ENCODE measurements around the gene GPR137. TPM values are rescaled to one million over a fixed set of nuclear protein-coding genes. Genes with fewer than 3 reads are reported as not detected.

The GPR137 gene
- polyA plus RNA-seq, 2 of the 4 experiments (the other 2 are of a cell fraction) = 11.0 to 37.4 TPM

DNA sequence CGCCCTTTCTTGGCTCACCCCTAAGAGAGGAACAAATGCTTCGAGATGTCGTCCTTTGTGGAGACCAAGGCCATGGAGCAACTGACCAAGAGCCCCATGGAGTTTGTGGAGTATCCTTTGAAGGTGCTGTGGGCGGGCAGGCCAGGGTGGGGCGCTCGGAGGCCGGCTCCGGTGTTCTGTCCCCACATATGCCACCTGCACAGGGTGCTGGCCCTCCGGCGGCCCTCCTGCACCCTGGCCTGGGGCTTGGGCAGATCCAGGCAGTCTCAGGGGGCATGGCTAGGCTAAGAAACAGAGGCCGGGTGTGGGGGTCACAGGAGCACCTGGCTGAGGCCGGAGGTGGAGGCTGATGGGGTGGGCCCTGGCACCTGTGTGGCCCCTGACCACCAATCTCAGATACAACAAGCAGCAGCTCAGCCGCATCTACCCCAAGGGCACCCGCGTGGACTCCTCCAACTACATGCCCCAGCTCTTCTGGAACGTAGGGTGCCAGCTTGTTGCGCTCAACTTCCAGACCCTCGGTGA lies 24.0 kb upstream of the GPR137 start:
- FAIRE-seq = no peak
- POLR2A ChIA-PET = no interaction called here

DNA sequence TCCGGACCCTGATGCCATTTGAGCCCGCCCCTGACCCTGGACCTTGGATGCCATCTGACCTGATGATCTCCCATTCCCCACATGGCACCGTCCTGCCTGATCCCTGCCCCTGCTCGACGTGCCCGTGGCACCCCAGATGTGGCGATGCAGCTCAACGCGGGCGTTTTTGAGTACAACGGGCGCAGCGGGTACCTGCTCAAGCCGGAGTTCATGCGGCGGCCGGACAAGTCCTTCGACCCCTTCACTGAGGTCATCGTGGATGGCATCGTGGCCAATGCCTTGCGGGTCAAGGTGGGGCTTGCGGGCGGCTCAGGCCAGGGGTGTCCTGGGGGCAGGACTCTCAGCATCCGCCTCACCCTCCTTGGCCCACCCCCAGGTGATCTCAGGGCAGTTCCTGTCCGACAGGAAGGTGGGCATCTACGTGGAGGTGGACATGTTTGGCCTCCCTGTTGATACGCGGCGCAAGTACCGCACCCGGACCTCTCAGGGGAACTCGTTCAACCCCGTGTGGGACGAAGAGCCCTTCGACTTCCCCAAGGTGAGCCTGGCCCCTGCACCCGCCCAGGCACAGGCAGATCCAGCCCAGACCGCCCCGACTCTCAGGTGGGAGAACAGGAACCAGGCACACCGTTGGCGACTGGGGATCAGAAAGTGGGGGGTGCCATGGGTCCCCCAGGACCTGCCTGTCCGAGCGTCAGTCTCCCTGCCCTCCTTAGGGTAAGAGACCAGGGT lies 23.2 kb upstream of the GPR137 start:
- DNase-seq (ENCODE audit: low read depth in 1 of 2, low spot score in 1 of 2) = no peak
- Histone ChIP-seq H3K4me3 (no peak overlapping the region), H3K9me3 (no peaks in the 10 kb centered on the region), H3K27ac (no peak overlapping the region), H3K4me2 (no peak overlapping the region), H3K4me1 (no peaks in the 10 kb centered on the region)
- ATAC-seq = no peak
- TF ChIP-seq FOXS1 (CRISPR knock-in tag; IDR thresholded peaks at IDR 0.05) (no peak), CBX2 (IDR thresholded peaks at IDR 0.05; ENCODE audit: borderline replicate concordance, low read depth) (no peak), RNF2 (IDR thresholded peaks at IDR 0.05; ENCODE audit: borderline replicate concordance, low read depth) (no peak), HOXB5 (CRISPR knock-in tag; IDR thresholded peaks at IDR 0.05) (no peak), GATA3 (IDR thresholded peaks at IDR 0.05; ENCODE audit: borderline replicate concordance) (no peak), ZFP36 (IDR thresholded peaks at IDR 0.05; ENCODE audit: borderline replicate concordance, partially characterized antibody) (no peak), BHLHE40 (IDR thresholded peaks at IDR 0.05; ENCODE audit: low read depth, low read length) (no peak), HOXA7 (CRISPR knock-in tag; IDR thresholded peaks at IDR 0.05) (no peak)
- TF ChIP-seq, protein P1, sequence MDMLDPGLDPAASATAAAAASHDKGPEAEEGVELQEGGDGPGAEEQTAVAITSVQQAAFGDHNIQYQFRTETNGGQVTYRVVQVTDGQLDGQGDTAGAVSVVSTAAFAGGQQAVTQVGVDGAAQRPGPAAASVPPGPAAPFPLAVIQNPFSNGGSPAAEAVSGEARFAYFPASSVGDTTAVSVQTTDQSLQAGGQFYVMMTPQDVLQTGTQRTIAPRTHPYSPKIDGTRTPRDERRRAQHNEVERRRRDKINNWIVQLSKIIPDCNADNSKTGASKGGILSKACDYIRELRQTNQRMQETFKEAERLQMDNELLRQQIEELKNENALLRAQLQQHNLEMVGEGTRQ (IDR thresholded peaks at IDR 0.05) = no peak
- TF ChIP-seq, protein P2, sequence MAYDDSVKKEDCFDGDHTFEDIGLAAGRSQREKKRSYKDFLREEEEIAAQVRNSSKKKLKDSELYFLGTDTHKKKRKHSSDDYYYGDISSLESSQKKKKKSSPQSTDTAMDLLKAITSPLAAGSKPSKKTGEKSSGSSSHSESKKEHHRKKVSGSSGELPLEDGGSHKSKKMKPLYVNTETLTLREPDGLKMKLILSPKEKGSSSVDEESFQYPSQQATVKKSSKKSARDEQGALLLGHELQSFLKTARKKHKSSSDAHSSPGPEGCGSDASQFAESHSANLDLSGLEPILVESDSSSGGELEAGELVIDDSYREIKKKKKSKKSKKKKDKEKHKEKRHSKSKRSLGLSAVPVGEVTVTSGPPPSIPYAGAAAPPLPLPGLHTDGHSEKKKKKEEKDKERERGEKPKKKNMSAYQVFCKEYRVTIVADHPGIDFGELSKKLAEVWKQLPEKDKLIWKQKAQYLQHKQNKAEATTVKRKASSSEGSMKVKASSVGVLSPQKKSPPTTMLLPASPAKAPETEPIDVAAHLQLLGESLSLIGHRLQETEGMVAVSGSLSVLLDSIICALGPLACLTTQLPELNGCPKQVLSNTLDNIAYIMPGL (CRISPR knock-in tag; IDR thresholded peaks at IDR 0.05; ENCODE audit: borderline replicate concordance) = no peak
- TF ChIP-seq, protein P3, sequence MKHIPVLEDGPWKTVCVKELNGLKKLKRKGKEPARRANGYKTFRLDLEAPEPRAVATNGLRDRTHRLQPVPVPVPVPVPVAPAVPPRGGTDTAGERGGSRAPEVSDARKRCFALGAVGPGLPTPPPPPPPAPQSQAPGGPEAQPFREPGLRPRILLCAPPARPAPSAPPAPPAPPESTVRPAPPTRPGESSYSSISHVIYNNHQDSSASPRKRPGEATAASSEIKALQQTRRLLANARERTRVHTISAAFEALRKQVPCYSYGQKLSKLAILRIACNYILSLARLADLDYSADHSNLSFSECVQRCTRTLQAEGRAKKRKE (CRISPR knock-in tag; IDR thresholded peaks at IDR 0.05; ENCODE audit: low read depth) = no peak
- CTCF ChIA-PET = interaction anchor here (0.9 to 16.0 kb wide), 5 partner anchors 9 to 57 kb away, joined by 3 to 220 read pairs (median 4); partner anchors contain the start of genes CATSPERZ, ESRRA, PLCB3 and PPP1R14B
- WGBS (ENCODE audit: missing lambda C conversion rate) = 94% methylated on average over 32 of the region's 42 CpGs
- POLR2A ChIA-PET = interaction anchor here (1.7 kb wide), 1 partner anchor 42 kb away, joined by 6 read pairs; no protein-coding TSS in a partner anchor
- FAIRE-seq = no peak

More for the DNA sequence above, 24.0 kb upstream of the GPR137 start:
- H3K4me2 ChIP-seq = no peak overlapping the region
- no peaks in the 10 kb centered on the region for H3K9me3 ChIP-seq
- WGBS (ENCODE audit: missing lambda C conversion rate) = 93% methylated on average over 13 of the region's 18 CpGs
- peaks cover 2% of the 10 kb centered on the region; the same call in 1 of the 3 replicates for H3K4me1 ChIP-seq
- no peak overlapping the region for H3K4me3 ChIP-seq
- H3K27ac ChIP-seq = no peak overlapping the region
- CTCF ChIA-PET = interaction anchor here (13.4 to 16.0 kb wide), 2 partner anchors 14 to 41 kb away, joined by 220 read pairs; partner anchors contain the start of genes CATSPERZ, ESRRA, PLCB3 and PPP1R14B
- ATAC-seq = no peak
- no peak for DNase-seq (ENCODE audit: low read depth in 1 of 2, low spot score in 1 of 2)
- TF ChIP-seq MYC (IDR thresholded peaks at IDR 0.05; ENCODE audit: borderline replicate concordance, low read length) (no peak), CHD2 (IDR thresholded peaks at IDR 0.05; ENCODE audit: low read length, partially characterized antibody) (no peak), FOSB (CRISPR knock-in tag; IDR thresholded peaks at IDR 0.05) (no peak), RCOR1 (IDR thresholded peaks at IDR 0.05; ENCODE audit: low read depth, low read length) (no peak)
- TF ChIP-seq, protein P4, sequence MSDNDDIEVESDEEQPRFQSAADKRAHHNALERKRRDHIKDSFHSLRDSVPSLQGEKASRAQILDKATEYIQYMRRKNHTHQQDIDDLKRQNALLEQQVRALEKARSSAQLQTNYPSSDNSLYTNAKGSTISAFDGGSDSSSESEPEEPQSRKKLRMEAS (IDR thresholded peaks at IDR 0.05) = no peak

All from A549 (cell line).